IPS-20b (cell line): Measurements from ENCODE around the gene GFRA4.

Experiments used
- H3K27ac ChIP-seq: one replicate; pipeline ENCODE4 v1.5.1; 2013; ENCODE audit warnings: low read length
- H3K27me3 ChIP-seq: 2 replicates; pipeline ENCODE4 v1.6.1; 2013; ENCODE audit warnings: mild to moderate bottlenecking, low read length, inconsistent platforms; ENCODE audit not compliant: insufficient read depth
- H3K36me3 ChIP-seq: 2 replicates; pipeline ENCODE4 v1.6.1; 2013; ENCODE audit warnings: low read depth, mild to moderate bottlenecking, inconsistent platforms, low read length, moderate library complexity; ENCODE audit not compliant: insufficient read depth
- H3K4me1 ChIP-seq: 2 replicates; pipeline ENCODE4 v1.6.1; 2013; ENCODE audit warnings: mild to moderate bottlenecking, control low read depth, inconsistent platforms, low read length, moderate library complexity; ENCODE audit not compliant: insufficient read depth
- H3K4me3 ChIP-seq: 2 replicates; pipeline ENCODE4 v1.5.1; 2013; ENCODE audit warnings: mild to moderate bottlenecking, low read length, inconsistent platforms
- H3K9ac ChIP-seq: 2 replicates; pipeline ENCODE4 v1.6.1; 2013; ENCODE audit warnings: low read depth, mild to moderate bottlenecking, inconsistent platforms, low read length, moderate library complexity
- H3K9me3 ChIP-seq: 2 replicates; pipeline ENCODE4 v1.6.1; 2013; ENCODE audit warnings: mild to moderate bottlenecking, low read depth, low read length, inconsistent platforms; ENCODE audit not compliant: insufficient read depth

Gene GFRA4

GRCh38 chr20:3670511-3670910, 7.3 kb upstream of the GFRA4 start:
- Histone ChIP-seq H3K4me1 (0 out of 2 replicates have a peak, but pooled peaks cover 2% of the 10 kb centered on the region), H3K27me3 (peaks cover 19% of the 10 kb centered on the region)

GRCh38 chr20:3669710-3670367, 6.6 kb upstream of the GFRA4 start:
- Histone ChIP-seq H3K27me3 (peaks cover 19% of the 10 kb centered on the region), H3K4me1 (0 out of 2 replicates have a peak, but pooled peaks cover 2% of the 10 kb centered on the region), H3K27ac (no peak overlapping the region), H3K9me3 (no peaks in the 10 kb centered on the region), H3K4me3 (no peak overlapping the region), H3K36me3 (no peaks in the 10 kb centered on the region), H3K9ac (no peak overlapping the region)

More at GRCh38 chr20:3670511-3670910, 7.3 kb upstream of the GFRA4 start:
- H3K9ac ChIP-seq: no peak overlapping the region
- H3K27ac ChIP-seq: no peak overlapping the region
- no peaks in the 10 kb centered on the region for H3K9me3 ChIP-seq
- H3K4me3 ChIP-seq: no peak overlapping the region
- H3K36me3 ChIP-seq: no peaks in the 10 kb centered on the region

GRCh38 chr20:3667434-3668037, 4.3 kb upstream of the GFRA4 start:
- Histone ChIP-seq H3K27me3 (peaks cover 30% of the 10 kb centered on the region), H3K4me3 (no peak overlapping the region), H3K27ac (no peak overlapping the region), H3K9ac (no peak overlapping the region), H3K9me3 (no peaks in the 10 kb centered on the region), H3K36me3 (no peaks in the 10 kb centered on the region), H3K4me1 (0 out of 2 replicates have a peak, but pooled peaks cover 2% of the 10 kb centered on the region)

GRCh38 chr20:3663858-3664257, 659 bp upstream of the GFRA4 start:
- Histone ChIP-seq H3K36me3 (no peaks in the 10 kb centered on the region), H3K27me3 (peaks cover 54% of the 10 kb centered on the region), H3K9me3 (no peaks in the 10 kb centered on the region), H3K9ac (no peak overlapping the region), H3K4me1 (0 out of 2 replicates have a peak, but pooled peaks cover 2% of the 10 kb centered on the region), H3K4me3 (no peak overlapping the region), H3K27ac (no peak overlapping the region)

- Histone ChIP-seq H3K4me3 (no peak overlapping the region), H3K27me3 (peaks cover 64% of the 10 kb centered on the region), H3K4me1 (no peaks in the 10 kb centered on the region), H3K9ac (no peak overlapping the region), H3K36me3 (no peaks in the 10 kb centered on the region), H3K27ac (no peak overlapping the region), H3K9me3 (no peaks in the 10 kb centered on the region)
Measured at GRCh38 chr20:3661814-3662665, 1.2 kb downstream of the GFRA4 start.

GRCh38 chr20:3661060-3661813, 2.0 kb downstream of the GFRA4 start:
- H3K4me3 ChIP-seq: no peak overlapping the region; the same call in 1 of the 2 replicates
- peaks cover 64% of the 10 kb centered on the region for H3K27me3 ChIP-seq
- H3K9me3 ChIP-seq: no peaks in the 10 kb centered on the region
- H3K9ac ChIP-seq: no peak overlapping the region
- no peaks in the 10 kb centered on the region for H3K4me1 ChIP-seq
- no peaks in the 10 kb centered on the region for H3K36me3 ChIP-seq
- H3K27ac ChIP-seq: no peak overlapping the region

- no peak overlapping the region for H3K9ac ChIP-seq
- no peaks in the 10 kb centered on the region for H3K4me1 ChIP-seq
- no peak overlapping the region for H3K27ac ChIP-seq
- H3K9me3 ChIP-seq: no peaks in the 10 kb centered on the region
- no peaks in the 10 kb centered on the region for H3K36me3 ChIP-seq
- peaks cover 64% of the 10 kb centered on the region for H3K27me3 ChIP-seq
- H3K4me3 ChIP-seq: no peak overlapping the region; the same call in 1 of the 2 replicates
Measured at GRCh38 chr20:3660262-3661059, 2.7 kb downstream of the GFRA4 start.

GRCh38 chr20:3659492-3660261, 3.5 kb downstream of the GFRA4 start:
- Histone ChIP-seq H3K4me3 (no peak overlapping the region), H3K27ac (no peak overlapping the region), H3K36me3 (no peaks in the 10 kb centered on the region), H3K4me1 (no peaks in the 10 kb centered on the region), H3K9me3 (no peaks in the 10 kb centered on the region), H3K27me3 (peaks cover 64% of the 10 kb centered on the region), H3K9ac (no peak overlapping the region)

GRCh38 chr20:3658716-3659491, 4.3 kb downstream of the GFRA4 start:
- Histone ChIP-seq H3K36me3 (no peaks in the 10 kb centered on the region), H3K9me3 (no peaks in the 10 kb centered on the region), H3K9ac (no peak overlapping the region), H3K4me3 (no peak overlapping the region), H3K27ac (no peak overlapping the region), H3K27me3 (peaks cover 60% of the 10 kb centered on the region), H3K4me1 (no peaks in the 10 kb centered on the region)
